ENCODE data around the gene TNFRSF19.

DNA sequence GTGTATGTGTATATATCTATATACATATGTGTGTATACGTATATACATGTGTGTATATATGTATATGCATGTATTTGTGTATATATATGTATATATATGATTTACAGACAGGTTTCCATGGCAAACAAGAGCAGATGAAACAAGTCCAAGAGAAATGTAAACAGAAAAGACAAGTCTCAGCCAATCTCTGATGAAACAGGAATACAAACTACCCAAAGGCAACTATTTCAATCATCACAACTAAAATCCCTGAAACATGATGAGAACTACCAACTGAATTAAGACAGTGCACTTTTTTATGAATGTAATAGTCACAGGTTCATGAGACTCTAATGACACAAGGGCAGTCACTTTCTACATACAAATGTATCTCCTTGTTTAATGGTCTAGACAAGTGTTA lies 140.2 kb downstream of the TNFRSF19 start:
- TF ChIP-seq SUZ12 (IDR thresholded peaks at IDR 0.05) (no peak), SP1 (IDR thresholded peaks at IDR 0.05) (no peak), FOXM1 (IDR thresholded peaks at IDR 0.05; ENCODE audit: borderline replicate concordance) (no peak), LEF1 (IDR thresholded peaks at IDR 0.05; ENCODE audit: borderline replicate concordance) (no peak)
